Type B pancreatic cell (in vitro differentiated cells): ENCODE data around the gene LIPC. TPM values are rescaled to one million over a fixed set of nuclear protein-coding genes. Genes with fewer than 3 reads are reported as not detected.
"Not testable (repeated sequence)": the region's sequence is repeated elsewhere in the genome, so short reads cannot be mapped to it uniquely, and the experiment has no call there.

Experiments used
- DNase-seq: peaks from one replicate; pipeline ENCODE4 v3.0.0; 2021; ENCODE audit warnings: mixed read lengths; ENCODE audit not compliant: unreplicated experiment; ENCODE audit errors: extremely low spot score
- H3K27ac Mint-ChIP-seq: 2 replicates; pipeline ENCODE4 v1.8.0; 2021; ENCODE audit warnings: mild to moderate bottlenecking, mixed read lengths
- H3K27me3 Mint-ChIP-seq: 2 replicates; pipeline ENCODE4 v1.8.0; 2021; ENCODE audit warnings: mixed read lengths
- H3K36me3 Mint-ChIP-seq: 2 replicates; pipeline ENCODE4 v1.8.0; 2021; ENCODE audit warnings: mixed read lengths
- H3K4me1 Mint-ChIP-seq: one replicate; pipeline ENCODE4 v1.8.0; 2021; ENCODE audit warnings: mixed read lengths; ENCODE audit not compliant: unreplicated experiment
- H3K4me3 Mint-ChIP-seq: 2 replicates; pipeline ENCODE4 v1.8.0; 2021; ENCODE audit warnings: mild to moderate bottlenecking, mixed read lengths
- H3K9me3 Mint-ChIP-seq: 2 replicates; pipeline ENCODE4 v1.8.0; 2021; ENCODE audit warnings: mixed read lengths
- CTCF ChIP-seq: fragments of 200-600 bp; sonication (generic); conservative IDR thresholded peaks from 2 replicates; pipeline ENCODE4 v1.5.0; 2021; ENCODE audit warnings: antibody characterized with exemption, mild to moderate bottlenecking
- total RNA-seq: library from RNA; stranded (reverse); gene quantifications from 2 replicates; pipeline ENCODE4 v1.2.1, GENCODE V29; 2021; ENCODE audit warnings: low replicate concordance

LIPC gene
- total RNA-seq, 1 donor from 2014 or later = 10.9 TPM

GRCh38 chr15:58595516-58596263 lies 163.9 kb downstream of the LIPC start:
- Mint-ChIP-seq H3K27me3 (no peaks in the 10 kb centered on the region), H3K27ac (peak overlapping the region; percentile 16), H3K4me3 (no peak overlapping the region), H3K9me3 (peaks cover 12% of the 10 kb centered on the region), H3K36me3 (peaks cover 44% of the 10 kb centered on the region), H3K4me1 (peaks cover 6% of the 10 kb centered on the region)
- DNase-seq = no peak
- TF ChIP-seq CTCF = no peak

- Mint-ChIP-seq H3K36me3 (peaks cover 50% of the 10 kb centered on the region), H3K4me1 (peaks cover 6% of the 10 kb centered on the region), H3K4me3 (peak overlapping the region; percentile 39), H3K27me3 (no peaks in the 10 kb centered on the region), H3K9me3 (peaks cover 6% of the 10 kb centered on the region), H3K27ac (peak overlapping the region; percentile 46)
- DNase-seq = no peak
- no peak for TF ChIP-seq CTCF
These were observed 166.4 kb downstream of the LIPC start for GRCh38 chr15:58597943-58598828.

GRCh38 chr15:58598829-58599210 lies 167.0 kb downstream of the LIPC start:
- no peak for TF ChIP-seq CTCF
- no peak for DNase-seq
- Mint-ChIP-seq H3K27me3 (no peaks in the 10 kb centered on the region), H3K27ac (peak overlapping the region; percentile 46), H3K9me3 (peaks cover 6% of the 10 kb centered on the region), H3K4me3 (no peak overlapping the region), H3K36me3 (peaks cover 51% of the 10 kb centered on the region), H3K4me1 (peaks cover 6% of the 10 kb centered on the region)

- Mint-ChIP-seq H3K9me3 (peaks cover 11% of the 10 kb centered on the region), H3K27ac (no peak overlapping the region)
These were observed 171.0 kb downstream of the LIPC start for GRCh38 chr15:58602823-58603222.

GRCh38 chr15:58603927-58604326 lies 172.1 kb downstream of the LIPC start:
- not testable (repeated sequence) for H3K4me3 Mint-ChIP-seq, H3K4me1 Mint-ChIP-seq, H3K9me3 Mint-ChIP-seq, H3K27me3 Mint-ChIP-seq, DNase-seq
- H3K27ac Mint-ChIP-seq = peak overlapping the region; percentile 89
- peaks cover 60% of the 10 kb centered on the region for H3K36me3 Mint-ChIP-seq

More at GRCh38 chr15:58602823-58603222, 171.0 kb downstream of the LIPC start:
- Mint-ChIP-seq H3K36me3 (peaks cover 58% of the 10 kb centered on the region), H3K4me1 (peaks cover 6% of the 10 kb centered on the region), H3K4me3 (no peak overlapping the region), H3K27me3 (no peaks in the 10 kb centered on the region)
- TF ChIP-seq CTCF = no peak
- DNase-seq = no peak

- peaks cover 61% of the 10 kb centered on the region for H3K36me3 Mint-ChIP-seq
- no peaks in the 10 kb centered on the region for H3K27me3 Mint-ChIP-seq
- DNase-seq = no peak
- H3K4me1 Mint-ChIP-seq = no peaks in the 10 kb centered on the region
- no peak for TF ChIP-seq CTCF
- peak overlapping the region; percentile 63 for H3K4me3 Mint-ChIP-seq
- H3K9me3 Mint-ChIP-seq = peaks cover 5% of the 10 kb centered on the region
- H3K27ac Mint-ChIP-seq = peak overlapping the region; percentile 89
These were observed 172.7 kb downstream of the LIPC start for GRCh38 chr15:58604455-58604923.
